ENCODE data around the gene PROCR.

GRCh38 chr20:35125753-35126152, 46.1 kb upstream of the PROCR start:
- no peak for TF ChIP-seq POLR2A (IDR thresholded peaks at IDR 0.05)
- TF ChIP-seq CTCF (IDR thresholded peaks at IDR 0.05): no peak
